A549 (cell line): ENCODE results near the gene KLF5. TPM values are rescaled to one million over a fixed set of nuclear protein-coding genes. Genes with fewer than 3 reads are reported as not detected.

Source experiments
- ATAC-seq, 2 experiments: fragments of 200-7000 bp in 1 of 2; fragments of >200 bp in 1 of 2; cut with Nextera tagmentation in 1 of 2; cut with Tn5 transposase in 1 of 2; 3 replicates each; pipeline versions ENCODE4 v1.8.0 to v1.9.1; 2018 to 2020; ENCODE audit warnings: mild to moderate bottlenecking in 1 of 2, moderate library complexity in 1 of 2
- CTCF ChIA-PET: fragments of 300-600 bp; sonication (Branson Sonifier 250); formaldehyde crosslinking; extraction: SDS; loops from one replicate; lab custom pipeline; 2021; ENCODE audit warnings: antibody characterized with exemption, inconsistent platforms; lab: Yijun Ruan, JAX
- POLR2A ChIA-PET: fragments of 350-600 bp; formaldehyde crosslinking; extraction: SDS; loops from one replicate; lab custom pipeline; 2021; ENCODE audit warnings: antibody characterized with exemption, inconsistent platforms; lab: Yijun Ruan, JAX
- DNase-seq, 2 experiments: peaks; one replicate each; pipeline versions ENCODE4 v3.0.0 to v3.0.0-alpha.2; 2011 to 2016; ENCODE audit warnings: low read depth in 1 of 2, low spot score in 1 of 2
- FAIRE-seq: peaks from 2 replicates; lab custom pipeline; 2011; peaks lifted over from hg19 to GRCh38; lab: Jason Lieb, UNC
- H3K27ac ChIP-seq, 2 experiments: fragments of >200 bp; sonication (Bioruptor Twin); formaldehyde crosslinking; 3 replicates each; pipeline ENCODE4 v1.5.1; 2016 to 2017
- H3K4me1 ChIP-seq: fragments of >200 bp; sonication (Bioruptor Twin); formaldehyde crosslinking; 3 replicates; pipeline ENCODE4 v1.6.1; 2016
- H3K4me2 ChIP-seq: fragments of >200 bp; sonication (Bioruptor Twin); formaldehyde crosslinking; 3 replicates; pipeline ENCODE4 v1.6.1; 2016
- H3K4me3 ChIP-seq: fragments of >200 bp; sonication (Bioruptor Twin); formaldehyde crosslinking; 3 replicates; pipeline ENCODE4 v1.5.1; 2016
- H3K9me3 ChIP-seq: fragments of >200 bp; sonication (Bioruptor Twin); formaldehyde crosslinking; 3 replicates; pipeline ENCODE4 v1.6.1; 2016
- CEBPB ChIP-seq, 2 experiments: fragments of >200 bp in 1 of 2; sonication (Bioruptor Twin) in 1 of 2; formaldehyde crosslinking in 1 of 2; IDR thresholded peaks; 2 replicates each; pipeline ENCODE4 v1.6.1; 2012 to 2016
- EHF ChIP-seq: fragments of 250-450 bp; sonication (Bioruptor Pico); IDR thresholded peaks from 2 replicates; pipeline ENCODE4 v1.5.0; 2020; ENCODE audit warnings: mild to moderate bottlenecking
- FOSL2 ChIP-seq, 2 experiments: fragments of 450-650 bp in 1 of 2; fragments of >200 bp in 1 of 2; sonication (Bioruptor Twin) in 1 of 2; formaldehyde crosslinking; IDR thresholded peaks; 2 replicates each; pipeline versions ENCODE4 v1.5.0 to v1.6.1; 2016 to 2020; ENCODE audit warnings: mild to moderate bottlenecking in 1 of 2, moderate library complexity in 1 of 2
- JUN ChIP-seq, 2 experiments: fragments of >200 bp; sonication (Bioruptor Twin); formaldehyde crosslinking; IDR thresholded peaks; 2 replicates in 1 of 2; 3 replicates in 1 of 2; pipeline ENCODE4 v1.6.1; 2016 to 2017
- MAFK ChIP-seq: fragments of 450-650 bp; IDR thresholded peaks from 2 replicates; pipeline ENCODE4 v1.6.1; 2014; ENCODE audit not compliant: partially characterized antibody
- RAD21 ChIP-seq, 2 experiments: fragments of >200 bp in 1 of 2; sonication (Bioruptor Twin) in 1 of 2; formaldehyde crosslinking in 1 of 2; IDR thresholded peaks in 1 of 2; conservative IDR thresholded peaks in 1 of 2; 2 replicates in 1 of 2; 3 replicates in 1 of 2; pipeline ENCODE4 v1.6.1; 2012 to 2018; ENCODE audit warnings: inconsistent platforms in 1 of 2
- SMC3 ChIP-seq: fragments of >200 bp; sonication (Bioruptor Twin); formaldehyde crosslinking; IDR thresholded peaks from 3 replicates; pipeline ENCODE4 v1.6.1; 2018; ENCODE audit warnings: inconsistent platforms
- SREBF2 ChIP-seq: fragments of 450-650 bp; IDR thresholded peaks from 2 replicates; pipeline ENCODE4 v1.6.1; 2014; ENCODE audit warnings: mild to moderate bottlenecking, moderate library complexity
- ZSCAN20 ChIP-seq: fragments of 250-450 bp; sonication (Bioruptor Pico); IDR thresholded peaks from 2 replicates; pipeline ENCODE4 v1.8.0; 2022; ENCODE audit warnings: mild to moderate bottlenecking, moderate library complexity
- WGBS: methylation state at CpG from one replicate; pipeline ENCODE4 v1.1.6; 2017; ENCODE audit errors: missing lambda C conversion rate; 5-methylcytosine and 5-hydroxymethylcytosine counted together
- polyA plus RNA-seq, 4 experiments: library from polyadenylated mRNA; depleted of rRNA in 3 of 4; stranded (reverse); fragments of >200 nt; fragmentation: RNase III in 1 of 4; extraction: RNeasy Plus Mini Kit Qiagen cat#74134 plus additional on column Dnase treatment in 1 of 4; gene quantifications; 2 replicates in 3 of 4; 3 replicates in 1 of 4; pipeline ENCODE4 v1.2.3, GENCODE V29; 2011 to 2017
- TF ChIP-seq, protein P1 (sequence below): fragments of >200 bp; sonication (Bioruptor Twin); formaldehyde crosslinking; IDR thresholded peaks from 3 replicates; pipeline ENCODE4 v1.5.1; 2016
- TF ChIP-seq, protein P2 (sequence below): fragments of >200 bp; sonication (Bioruptor Twin); formaldehyde crosslinking; IDR thresholded peaks from 3 replicates; pipeline ENCODE4 v1.6.1; 2016

The KLF5 gene
- polyA plus RNA-seq, 2 of the 4 experiments (the other 2 are of a cell fraction), result 48.7 to 83.5 TPM

DNA sequence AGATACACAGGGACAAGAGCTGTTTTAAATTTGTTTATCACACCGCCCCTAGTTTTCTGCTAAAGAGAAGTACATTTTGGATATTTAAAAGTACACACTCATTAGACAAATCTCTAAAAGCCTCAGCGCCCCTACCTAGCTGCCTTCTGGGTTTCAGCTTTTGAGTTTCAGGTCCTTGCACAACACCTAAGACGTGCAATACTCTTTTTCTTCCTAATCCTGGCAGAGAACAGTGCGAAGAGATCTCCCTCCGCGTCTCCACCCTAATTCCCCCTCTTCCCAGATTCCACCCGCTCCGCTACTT, 421 bp upstream of the KLF5 start:
- ChIA-PET CTCF (interaction anchor here (0.7 to 3.2 kb wide), 6 partner anchors 29 to 653 kb away, joined by 3 to 11 read pairs (median 4); no protein-coding TSS in a partner anchor), POLR2A (interaction anchor here (0.5 to 1.6 kb wide), 14 partner anchors 11 to 657 kb away, joined by 3 to 14 read pairs (median 3); no protein-coding TSS in a partner anchor)
- Histone ChIP-seq H3K4me1 (peaks cover 33% of the 10 kb centered on the region), H3K9me3 (no peaks in the 10 kb centered on the region), H3K4me2 (peak overlapping the region; percentile 95), H3K4me3 (peak overlapping the region; percentile 45), H3K27ac (peak overlapping the region; percentile 83 to 90)
- FAIRE-seq (no peak), DNase-seq (no peak), ATAC-seq (no peak)
- TF ChIP-seq CEBPB (IDR thresholded peaks at IDR 0.05) (peak; percentile 81 to 83; a peak in 3 of 4 replicates), MAFK (no peak), SMC3 (peak; percentile 16; the same call in 1 of the 3 replicates)
- 0% methylated on average over 8 of the region's 8 CpGs for WGBS

DNA sequence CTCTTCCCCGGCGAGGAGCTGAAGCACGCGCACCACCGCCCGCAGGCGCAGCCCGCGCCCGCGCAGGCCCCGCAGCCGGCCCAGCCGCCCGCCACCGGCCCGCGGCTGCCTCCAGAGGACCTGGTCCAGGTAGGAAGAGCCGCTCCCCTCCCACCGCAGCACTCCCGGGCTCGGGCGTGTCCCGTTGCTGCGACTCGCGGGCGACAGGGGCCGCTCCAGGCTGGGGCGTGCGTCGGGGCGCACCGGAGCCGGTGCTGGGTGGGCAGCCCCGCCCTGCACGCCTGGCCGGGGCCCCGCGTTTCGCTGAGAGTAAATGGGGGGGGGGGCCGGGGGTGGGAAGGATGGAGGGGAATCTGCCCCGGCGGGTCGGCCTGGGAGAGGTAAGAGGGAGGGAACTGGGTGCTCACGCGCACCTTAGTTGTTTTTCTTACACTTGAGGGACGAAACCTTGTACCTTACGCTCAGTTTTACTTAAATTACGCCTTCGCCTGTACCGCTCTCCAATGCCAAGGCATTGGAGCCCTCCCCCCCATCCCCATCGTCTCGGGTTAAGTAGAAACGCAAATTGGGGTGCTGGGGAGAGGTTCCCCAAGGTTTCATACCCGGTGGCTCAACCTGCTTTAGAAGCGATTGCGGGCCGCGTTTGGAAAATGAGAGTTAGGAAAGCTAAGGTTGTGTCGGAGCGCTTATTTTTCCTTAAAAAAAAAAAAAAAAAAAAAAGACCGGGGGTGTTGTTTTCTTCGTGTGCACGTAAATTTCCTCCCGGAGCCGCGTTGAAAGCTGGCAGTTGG, 850 bp downstream of the KLF5 start:
- ATAC-seq (peak; percentile 2 to 63; a peak in 4 of 6 replicates), DNase-seq (no peak), FAIRE-seq (no peak)
- CTCF ChIA-PET, result interaction anchor here (0.6 to 3.2 kb wide), 8 partner anchors 28 to 658 kb away, joined by 3 to 11 read pairs (median 4); no protein-coding TSS in a partner anchor
- Histone ChIP-seq H3K4me3 (peak overlapping the region; percentile 90), H3K27ac (peak overlapping the region; percentile 93 to 99), H3K9me3 (no peaks in the 10 kb centered on the region), H3K4me2 (peak overlapping the region; percentile 90), H3K4me1 (peaks cover 36% of the 10 kb centered on the region)
- WGBS, result under 1% methylated on average over 19 of the region's 68 CpGs
- POLR2A ChIA-PET, result interaction anchor here (0.6 to 1.7 kb wide), 12 partner anchors 9 to 648 kb away, joined by 3 to 14 read pairs (median 4); no protein-coding TSS in a partner anchor
- TF ChIP-seq, protein P1, sequence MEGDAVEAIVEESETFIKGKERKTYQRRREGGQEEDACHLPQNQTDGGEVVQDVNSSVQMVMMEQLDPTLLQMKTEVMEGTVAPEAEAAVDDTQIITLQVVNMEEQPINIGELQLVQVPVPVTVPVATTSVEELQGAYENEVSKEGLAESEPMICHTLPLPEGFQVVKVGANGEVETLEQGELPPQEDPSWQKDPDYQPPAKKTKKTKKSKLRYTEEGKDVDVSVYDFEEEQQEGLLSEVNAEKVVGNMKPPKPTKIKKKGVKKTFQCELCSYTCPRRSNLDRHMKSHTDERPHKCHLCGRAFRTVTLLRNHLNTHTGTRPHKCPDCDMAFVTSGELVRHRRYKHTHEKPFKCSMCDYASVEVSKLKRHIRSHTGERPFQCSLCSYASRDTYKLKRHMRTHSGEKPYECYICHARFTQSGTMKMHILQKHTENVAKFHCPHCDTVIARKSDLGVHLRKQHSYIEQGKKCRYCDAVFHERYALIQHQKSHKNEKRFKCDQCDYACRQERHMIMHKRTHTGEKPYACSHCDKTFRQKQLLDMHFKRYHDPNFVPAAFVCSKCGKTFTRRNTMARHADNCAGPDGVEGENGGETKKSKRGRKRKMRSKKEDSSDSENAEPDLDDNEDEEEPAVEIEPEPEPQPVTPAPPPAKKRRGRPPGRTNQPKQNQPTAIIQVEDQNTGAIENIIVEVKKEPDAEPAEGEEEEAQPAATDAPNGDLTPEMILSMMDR, result peak; percentile 21; the same call in 1 of the 3 replicates
- TF ChIP-seq SMC3 (peak; percentile 40), RAD21 (conservative IDR thresholded peaks at IDR 0.05 in 1 of 2, IDR thresholded peaks at IDR 0.05 in 1 of 2) (peak; percentile 23 to 42; a peak in 4 of 5 replicates), MAFK (no peak)

DNA sequence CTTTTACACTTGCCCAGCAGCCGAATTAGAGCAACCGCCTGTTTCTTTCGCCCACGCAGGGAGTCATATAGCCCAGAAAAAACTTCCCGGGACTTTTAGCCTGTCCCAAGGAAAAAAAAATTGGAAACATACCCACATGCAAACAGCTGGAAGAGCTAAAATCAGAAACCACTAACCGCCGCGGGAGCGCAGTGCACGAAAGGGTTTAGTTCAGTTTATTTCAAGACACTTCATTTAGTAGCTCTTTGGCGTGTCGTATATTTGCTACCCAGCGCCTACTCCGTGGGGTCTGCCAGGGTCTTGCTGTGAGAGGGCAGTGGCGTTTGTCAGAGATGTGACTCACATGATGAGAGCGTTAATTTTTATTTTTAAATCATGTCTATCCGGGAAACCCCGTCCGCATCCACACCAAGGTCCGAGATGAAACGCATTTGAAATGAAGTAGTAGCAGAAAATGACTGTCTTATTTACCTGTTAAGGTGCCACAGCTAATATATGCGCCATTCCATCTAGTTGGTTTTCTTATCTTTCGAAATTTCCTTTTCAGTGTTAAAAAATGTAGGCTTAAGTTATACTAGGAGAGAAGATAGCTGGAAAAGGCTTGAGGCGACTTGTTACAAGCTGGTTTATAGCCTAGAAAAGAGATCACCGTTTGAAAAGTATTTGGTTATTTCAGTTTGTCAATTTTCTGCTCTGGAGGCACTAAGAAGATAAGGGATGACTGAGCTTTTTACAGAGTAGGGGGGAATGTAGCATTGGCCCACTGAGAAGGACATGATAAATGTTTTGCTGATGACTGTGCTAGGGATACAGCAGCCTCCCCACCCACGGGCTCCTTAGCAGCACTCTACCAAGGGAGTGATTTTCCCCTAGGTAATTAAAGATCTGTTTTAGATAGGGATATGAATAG, 1.7 kb downstream of the KLF5 start:
- 1% methylated on average over 26 of the region's 26 CpGs for WGBS
- CTCF ChIA-PET, result interaction anchor here (0.6 to 3.2 kb wide), 5 partner anchors 74 to 657 kb away, joined by 3 to 11 read pairs (median 4); no protein-coding TSS in a partner anchor
- DNase-seq, result no peak
- ATAC-seq, result peak in 1 of 2 experiments; percentile 23; a peak in 2 of 6 replicates
- H3K9me3 ChIP-seq, result no peaks in the 10 kb centered on the region
- no peak for FAIRE-seq
- H3K4me3 ChIP-seq, result peak overlapping the region; percentile 90
- H3K4me2 ChIP-seq, result peak overlapping the region; percentile 90
- peak overlapping the region; percentile 93 to 99 for H3K27ac ChIP-seq
- TF ChIP-seq, protein P2, sequence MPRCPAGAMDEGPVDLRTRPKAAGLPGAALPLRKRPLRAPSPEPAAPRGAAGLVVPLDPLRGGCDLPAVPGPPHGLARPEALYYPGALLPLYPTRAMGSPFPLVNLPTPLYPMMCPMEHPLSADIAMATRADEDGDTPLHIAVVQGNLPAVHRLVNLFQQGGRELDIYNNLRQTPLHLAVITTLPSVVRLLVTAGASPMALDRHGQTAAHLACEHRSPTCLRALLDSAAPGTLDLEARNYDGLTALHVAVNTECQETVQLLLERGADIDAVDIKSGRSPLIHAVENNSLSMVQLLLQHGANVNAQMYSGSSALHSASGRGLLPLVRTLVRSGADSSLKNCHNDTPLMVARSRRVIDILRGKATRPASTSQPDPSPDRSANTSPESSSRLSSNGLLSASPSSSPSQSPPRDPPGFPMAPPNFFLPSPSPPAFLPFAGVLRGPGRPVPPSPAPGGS, result no peak
- no peak for TF ChIP-seq FOSL2 (IDR thresholded peaks at IDR 0.05)
- peak; percentile 35; the same call in 1 of the 2 replicates for TF ChIP-seq FOSL2 (CRISPR knock-in tag; IDR thresholded peaks at IDR 0.05)
- peak; percentile 30 for TF ChIP-seq MAFK
- no peak for TF ChIP-seq ZSCAN20
- TF ChIP-seq, all 56 proteins: peak for 2
- peaks cover 36% of the 10 kb centered on the region for H3K4me1 ChIP-seq
- POLR2A ChIA-PET, result interaction anchor here (0.6 to 1.7 kb wide), 5 partner anchors 11 to 647 kb away, joined by 4 to 7 read pairs (median 4); no protein-coding TSS in a partner anchor

DNA sequence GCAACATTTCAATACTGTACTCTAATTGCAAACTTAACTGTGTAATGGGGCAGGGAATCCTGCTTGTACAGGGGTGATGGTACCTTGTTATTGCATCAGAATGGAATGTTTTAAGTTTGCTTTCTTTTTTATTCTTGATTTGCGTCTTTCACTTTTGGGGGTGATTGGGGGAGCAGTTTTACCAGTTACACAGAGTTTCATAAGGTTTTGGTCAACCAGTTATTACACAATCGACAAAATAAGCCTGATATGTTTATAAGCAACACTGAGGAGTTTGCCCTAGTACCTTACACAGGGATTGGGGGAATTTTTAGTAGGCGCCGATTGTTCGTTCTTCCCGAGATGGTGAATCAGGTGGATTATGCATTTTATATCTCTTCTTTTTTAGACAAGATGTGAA, 2.7 kb downstream of the KLF5 start:
- Histone ChIP-seq H3K4me3 (peak overlapping the region; percentile 90), H3K4me2 (peak overlapping the region; percentile 90), H3K4me1 (peaks cover 43% of the 10 kb centered on the region), H3K9me3 (no peaks in the 10 kb centered on the region), H3K27ac (peak overlapping the region; percentile 80 to 93)
- WGBS, result 4% methylated on average over 6 of the region's 6 CpGs
- ChIA-PET POLR2A (interaction anchor here (1.4 kb wide), 1 partner anchor 10 kb away, joined by 7 read pairs; no protein-coding TSS in a partner anchor), CTCF (no interaction called here)
- no peak for FAIRE-seq
- no peak for ATAC-seq
- TF ChIP-seq CEBPB (IDR thresholded peaks at IDR 0.05) (peak; percentile 65 to 74), EHF (CRISPR knock-in tag) (no peak), SREBF2 (no peak), JUN (IDR thresholded peaks at IDR 0.05) (0 out of 5 replicates have a peak, but pooled peaks of 1 of the 2 experiments have one; percentile 30)
- TF ChIP-seq, all 56 proteins: peak for 2
- no peak for DNase-seq
